HG03139 (cell line): ENCODE results near the gene POPDC2.

Experiments
- ATAC-seq: cut with Tn5 transposase; IDR thresholded peaks from one replicate; pipeline ENCODE4 v1.9.1; 2021; ENCODE audit not compliant: unreplicated experiment

POPDC2 gene

DNA sequence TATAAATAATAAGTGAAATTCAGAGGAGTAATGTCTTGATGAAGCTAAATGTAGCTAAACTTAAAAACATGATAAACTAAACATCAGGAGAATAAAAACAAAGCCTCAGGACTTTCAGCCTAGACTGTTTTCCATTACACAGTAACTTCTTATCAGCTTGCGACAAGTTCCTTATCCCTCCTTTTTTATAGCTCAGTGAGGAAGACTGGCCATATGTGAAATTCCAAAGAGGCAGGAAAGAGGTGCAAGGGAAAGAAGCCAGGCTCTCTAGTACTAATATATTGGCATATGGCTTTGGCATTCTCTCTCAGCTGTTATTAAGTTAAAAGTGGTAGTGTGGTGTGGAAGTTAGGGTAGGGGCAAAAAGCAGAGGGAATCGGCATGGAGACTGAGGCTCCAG, 12.4 kb upstream of the POPDC2 start:
- ATAC-seq: no peak

DNA sequence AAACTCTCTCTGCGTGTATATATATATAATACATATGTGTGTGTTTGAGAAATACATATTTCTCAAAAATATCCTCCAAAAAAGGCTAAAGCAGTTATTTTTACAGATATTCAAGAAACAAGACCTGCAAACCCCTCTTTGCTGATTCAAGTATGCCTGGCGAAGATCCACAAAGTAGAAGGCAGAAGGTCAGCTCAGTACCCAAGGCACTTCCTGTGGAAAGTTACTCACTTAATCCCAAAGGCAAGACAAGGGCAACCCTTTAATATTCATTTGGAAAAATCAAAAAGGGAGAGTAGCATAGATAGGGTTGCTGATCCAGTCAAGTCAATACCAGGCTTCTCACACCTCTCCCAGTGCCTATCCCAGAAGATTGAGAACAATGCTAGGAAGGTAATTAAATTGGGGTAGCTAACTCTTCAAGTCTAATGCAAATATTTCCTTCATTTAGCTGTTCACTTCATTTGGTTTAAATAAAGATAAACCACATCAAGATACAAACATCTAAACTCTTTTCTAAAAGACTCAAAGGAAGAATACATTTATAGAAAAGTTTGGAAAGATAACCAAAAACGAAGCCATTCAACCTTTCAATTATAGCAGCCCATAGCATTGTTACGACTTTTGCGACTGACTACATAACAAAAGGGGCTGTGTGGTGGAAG, 9.6 kb upstream of the POPDC2 start:
- no peak for ATAC-seq

DNA sequence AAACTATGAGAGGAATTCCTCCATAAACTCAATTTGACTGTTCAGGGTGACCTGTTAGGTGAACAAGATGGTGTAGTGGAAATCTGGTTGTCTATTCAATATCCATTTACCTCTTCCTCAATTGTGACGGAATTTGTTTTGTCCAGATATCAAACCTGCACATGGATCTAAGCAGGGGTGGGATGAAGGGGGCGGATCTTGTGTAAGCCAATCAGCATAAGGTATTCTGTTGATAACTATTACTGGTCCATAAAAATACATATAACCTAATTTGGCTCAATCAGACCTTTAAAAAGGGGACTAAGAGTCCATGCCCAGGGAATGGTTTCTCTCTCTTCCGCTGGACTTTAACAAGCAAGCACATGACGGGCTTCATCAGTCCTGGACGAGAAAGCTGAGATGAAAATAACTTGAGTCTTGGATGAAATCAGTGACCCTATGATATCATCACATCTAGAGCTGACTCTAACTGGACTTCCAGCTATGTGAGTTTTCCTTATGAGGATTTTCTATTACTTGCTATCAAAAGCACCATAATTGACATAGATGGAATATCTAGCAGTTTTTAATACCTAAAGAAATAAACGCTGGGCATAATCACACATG, 5.7 kb upstream of the POPDC2 start:
- ATAC-seq: no peak

DNA sequence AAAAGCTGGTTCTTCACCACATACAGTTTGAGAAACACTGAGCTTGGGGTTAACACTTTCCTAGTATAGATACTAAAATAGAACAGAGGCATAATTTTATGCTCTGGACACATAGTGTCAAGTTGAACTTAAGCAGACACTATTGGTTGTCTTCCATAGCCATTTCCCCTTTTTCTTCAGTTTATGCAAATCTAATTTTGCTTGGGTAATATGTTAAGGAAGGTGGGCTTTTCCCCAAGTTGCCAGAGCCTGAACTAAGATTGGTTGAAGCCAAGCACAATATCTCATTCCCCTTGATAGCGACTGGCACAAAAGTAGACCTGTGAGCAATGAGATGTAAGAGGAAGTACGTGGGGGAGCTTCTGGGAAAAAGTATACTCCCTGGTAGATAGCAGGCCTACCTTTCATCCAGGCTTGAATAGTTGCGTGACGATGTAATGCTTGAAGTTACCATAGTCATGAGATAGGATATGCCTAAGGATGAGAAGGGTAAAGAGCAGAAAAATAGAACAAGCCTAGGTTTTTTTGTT, 4.5 kb upstream of the POPDC2 start:
- ATAC-seq: no peak

DNA sequence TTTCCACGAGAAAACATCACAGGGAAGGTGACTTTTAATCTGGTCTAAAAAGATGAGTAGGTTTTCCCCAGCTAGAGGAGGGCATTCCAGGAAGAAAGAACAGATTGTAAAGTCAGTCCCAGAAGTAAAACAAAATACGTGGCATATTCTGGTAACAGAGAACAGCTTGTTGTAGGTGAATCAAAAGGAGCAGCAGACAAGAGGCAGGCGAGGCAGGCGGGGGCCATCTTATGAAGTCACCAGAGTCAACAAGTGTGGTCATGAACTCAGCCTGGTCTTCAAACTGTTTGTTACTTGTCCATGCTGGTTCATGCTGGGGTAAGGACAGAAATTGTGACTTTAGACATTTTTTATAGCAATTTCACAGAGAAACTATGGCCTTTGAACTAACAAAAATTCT, 4.0 kb upstream of the POPDC2 start:
- ATAC-seq: no peak

DNA sequence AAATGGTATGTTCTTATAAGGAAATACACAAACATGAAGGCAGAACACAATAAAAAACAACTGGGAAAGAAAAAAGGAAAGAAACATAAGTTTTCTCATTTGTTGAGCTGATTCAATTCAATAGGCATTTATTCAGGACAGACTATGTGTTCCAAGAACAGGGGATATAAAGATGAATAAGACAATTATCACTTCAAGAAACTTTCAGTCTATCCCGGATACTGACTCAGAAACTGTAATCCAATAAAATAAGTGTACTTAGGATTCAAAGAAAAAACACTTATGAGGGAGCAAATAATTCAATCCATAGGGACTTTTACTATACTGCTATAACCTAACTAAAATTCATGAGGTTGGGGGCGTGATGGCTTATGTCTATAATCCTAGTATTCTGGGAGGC, 3.5 kb upstream of the POPDC2 start:
- ATAC-seq: no peak

DNA sequence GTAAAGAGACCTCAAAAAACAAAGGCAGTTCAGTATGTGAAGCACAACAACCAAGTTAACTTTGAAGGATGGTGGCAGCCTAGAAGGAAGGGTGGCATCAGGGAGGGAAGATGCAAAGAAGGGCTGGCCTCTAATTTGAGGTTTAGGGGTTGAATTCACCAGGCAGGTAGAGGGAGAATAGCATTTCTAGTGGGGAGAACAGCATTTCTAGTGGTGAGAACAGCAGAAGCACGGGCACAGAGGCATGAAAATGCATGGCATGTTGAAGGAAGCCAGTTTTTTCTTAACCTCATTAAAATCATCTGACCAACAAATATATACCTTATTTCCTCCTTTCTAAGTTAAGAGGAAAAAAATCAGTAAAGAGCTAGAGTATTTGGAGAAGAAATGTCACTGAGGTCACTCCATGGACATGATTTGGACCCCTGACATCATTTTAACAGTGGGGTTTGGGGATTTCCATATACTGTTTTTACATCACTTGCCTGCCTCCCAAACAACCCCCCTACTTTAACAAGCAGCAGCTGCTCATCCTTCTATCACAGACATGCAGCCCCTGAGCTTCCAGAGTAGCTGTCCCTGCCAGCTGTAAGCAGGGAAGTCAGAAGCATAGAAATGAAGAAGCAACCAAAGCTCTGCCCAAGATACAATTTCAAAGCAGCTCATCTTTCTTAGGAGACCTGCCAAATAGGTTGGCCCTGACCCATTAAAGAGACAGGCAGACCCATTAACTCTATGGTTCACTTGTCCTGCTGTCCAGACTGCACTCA, 2.4 kb upstream of the POPDC2 start:
- ATAC-seq: no peak

DNA sequence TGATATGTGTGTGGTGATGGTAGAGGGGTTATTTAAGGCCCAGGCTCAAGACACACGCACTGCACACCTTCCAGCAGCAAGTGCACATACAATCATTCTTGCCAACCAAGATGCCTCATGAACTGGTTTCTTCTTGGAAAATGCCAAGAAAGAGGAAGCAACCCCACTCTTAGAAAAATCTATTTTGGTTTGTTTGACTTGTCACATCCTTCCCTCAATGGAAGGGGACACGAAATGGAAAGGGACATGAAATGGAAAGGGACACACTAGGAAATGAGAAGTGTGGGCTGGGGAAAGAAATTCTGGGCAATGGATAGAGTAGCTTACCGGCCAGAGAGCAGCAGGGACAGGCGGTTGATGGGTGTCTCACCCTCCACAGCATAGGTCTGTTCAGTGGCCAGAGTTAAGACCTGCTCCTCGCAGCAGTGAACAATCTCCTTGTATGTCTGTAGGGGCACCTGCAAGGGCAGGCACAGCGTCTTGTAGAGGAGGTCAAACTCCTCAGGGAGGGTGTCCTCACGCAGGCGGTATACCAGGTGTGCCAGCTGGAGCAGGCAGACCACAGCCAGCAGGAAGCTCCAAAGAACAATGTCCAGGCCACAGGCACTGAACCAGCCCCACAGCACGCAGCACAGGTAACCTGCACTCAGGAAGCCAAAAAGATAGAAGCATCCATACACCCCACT, 640 bp downstream of the POPDC2 start:
- ATAC-seq: no peak

DNA sequence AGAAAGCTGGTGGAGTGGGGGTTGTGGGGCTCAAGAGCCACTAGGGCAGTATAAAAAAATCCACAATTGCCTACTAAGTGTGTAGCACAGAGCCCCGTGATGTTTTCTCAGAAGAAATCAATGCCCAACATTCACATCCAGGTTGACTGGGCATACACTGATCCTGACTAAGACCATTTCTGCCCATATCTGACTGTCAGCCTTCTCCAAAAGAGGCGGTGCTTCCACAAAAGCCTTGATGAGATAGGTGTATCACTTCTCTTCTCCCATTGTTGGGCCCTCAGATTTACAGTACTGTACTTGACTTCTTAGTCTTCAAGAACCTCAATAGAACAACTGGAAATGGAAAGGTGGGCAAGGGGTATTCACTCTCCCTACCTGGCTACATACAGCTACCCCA, 1.4 kb downstream of the POPDC2 start:
- no peak for ATAC-seq

DNA sequence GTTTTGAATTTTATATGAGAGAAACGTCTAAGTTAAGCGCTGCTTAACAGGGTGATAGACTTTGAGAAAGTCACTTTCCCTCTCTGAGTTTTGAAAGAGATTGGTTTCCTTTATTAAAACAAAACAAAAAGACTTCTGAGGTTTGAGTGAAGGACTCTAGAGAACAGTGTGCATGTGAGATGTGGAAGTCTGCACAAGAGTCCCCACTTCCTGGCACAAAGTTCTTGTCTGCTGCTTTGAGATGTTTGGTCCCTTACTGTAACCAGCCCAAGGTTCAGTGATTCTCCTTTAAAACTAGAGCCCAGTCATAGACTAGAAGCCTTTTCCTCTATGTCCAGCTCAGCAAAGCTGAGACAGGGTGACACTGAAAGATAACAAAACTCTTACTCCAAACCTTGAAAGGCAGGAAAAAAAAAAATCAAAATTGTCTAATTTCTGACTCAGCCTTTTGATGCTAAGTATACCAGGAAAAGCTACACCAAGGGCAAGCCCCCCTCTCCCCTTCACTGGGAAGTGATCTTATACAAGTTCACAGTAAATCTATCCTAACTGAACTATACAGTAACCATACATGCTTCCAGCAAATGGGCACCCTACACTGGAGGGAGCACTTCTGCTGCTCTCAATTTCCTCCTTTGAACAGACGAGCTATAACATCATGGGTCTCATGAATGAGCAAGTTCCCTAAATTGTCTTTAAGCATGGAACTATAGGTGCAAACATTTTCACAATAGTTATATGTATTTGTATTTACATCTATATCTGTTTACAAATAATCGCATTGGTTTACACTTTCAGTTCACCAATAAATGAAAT, 2.3 kb downstream of the POPDC2 start:
- no peak for ATAC-seq

DNA sequence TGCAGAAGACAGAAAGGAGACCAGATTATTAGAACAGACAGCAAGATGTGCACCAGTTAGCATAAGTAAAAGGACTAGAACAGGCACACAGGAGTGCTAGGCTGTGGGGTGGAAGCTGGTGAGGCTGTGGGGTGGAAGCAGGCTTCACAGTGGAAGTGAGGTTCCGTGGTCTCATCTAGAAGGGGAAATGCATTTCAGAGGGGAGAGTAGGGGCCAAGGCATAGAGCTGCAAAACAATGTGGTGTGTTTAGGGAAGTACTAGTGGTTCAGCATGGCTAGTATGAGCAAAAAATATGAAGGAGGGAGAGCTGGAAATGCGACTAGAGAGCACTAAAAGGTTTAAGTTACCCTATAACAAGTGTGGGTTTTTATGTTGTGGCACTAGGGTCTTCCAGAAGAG, 6.5 kb downstream of the POPDC2 start:
- no peak for ATAC-seq

DNA sequence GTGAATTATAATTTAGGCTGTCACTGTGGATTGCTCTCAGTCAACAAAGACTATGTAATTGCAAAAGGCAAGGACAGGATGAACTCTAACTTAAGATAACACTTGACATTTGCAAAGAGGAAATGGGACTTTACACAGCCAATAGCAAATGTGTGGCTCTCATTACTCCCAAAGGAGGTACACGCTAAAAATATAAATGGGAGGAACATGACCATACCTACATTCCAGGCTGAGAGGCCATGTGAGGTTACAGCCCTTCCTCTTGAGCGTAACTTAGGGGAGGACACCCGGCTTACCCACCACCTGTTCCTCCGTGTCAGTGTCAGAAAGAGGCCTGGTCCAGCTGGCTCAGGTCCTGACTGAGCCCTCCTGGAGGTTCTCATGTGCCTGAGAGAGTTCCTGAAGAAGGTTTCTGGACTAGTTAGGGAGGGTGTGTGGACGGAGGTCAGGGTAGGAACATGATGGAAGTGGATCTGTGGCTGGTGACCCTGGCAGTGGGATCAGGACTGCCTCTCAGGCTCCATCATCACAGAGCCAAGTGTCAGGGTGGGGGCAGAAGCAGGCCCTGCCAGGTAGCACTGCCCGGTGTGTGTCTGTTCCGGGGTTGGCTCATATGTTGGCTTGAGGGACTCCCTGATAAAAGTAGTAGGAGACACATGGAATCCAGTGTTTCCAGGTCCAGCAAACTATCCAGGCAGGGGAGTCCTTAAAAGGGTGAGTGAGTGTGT, 7.9 kb downstream of the POPDC2 start:
- ATAC-seq: no peak

DNA sequence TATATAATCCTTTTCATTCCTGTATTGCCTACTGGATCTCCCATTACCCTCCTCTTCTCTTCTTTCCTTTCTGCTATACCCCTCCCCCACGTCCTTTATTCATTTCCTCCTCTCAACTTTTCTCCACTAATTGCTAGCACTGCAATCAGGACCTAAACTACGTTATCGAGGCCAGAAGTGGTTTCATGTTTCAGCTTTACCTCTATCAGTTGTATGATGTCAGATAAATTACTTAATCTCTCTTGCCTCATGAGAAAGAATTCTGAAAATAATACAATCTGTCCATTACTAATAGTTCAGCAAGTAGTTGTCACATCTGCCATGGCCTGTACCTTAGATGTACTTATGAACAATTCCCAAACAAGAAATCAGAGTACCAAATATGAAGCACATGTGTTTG, 10.6 kb downstream of the POPDC2 start:
- ATAC-seq: no peak

DNA sequence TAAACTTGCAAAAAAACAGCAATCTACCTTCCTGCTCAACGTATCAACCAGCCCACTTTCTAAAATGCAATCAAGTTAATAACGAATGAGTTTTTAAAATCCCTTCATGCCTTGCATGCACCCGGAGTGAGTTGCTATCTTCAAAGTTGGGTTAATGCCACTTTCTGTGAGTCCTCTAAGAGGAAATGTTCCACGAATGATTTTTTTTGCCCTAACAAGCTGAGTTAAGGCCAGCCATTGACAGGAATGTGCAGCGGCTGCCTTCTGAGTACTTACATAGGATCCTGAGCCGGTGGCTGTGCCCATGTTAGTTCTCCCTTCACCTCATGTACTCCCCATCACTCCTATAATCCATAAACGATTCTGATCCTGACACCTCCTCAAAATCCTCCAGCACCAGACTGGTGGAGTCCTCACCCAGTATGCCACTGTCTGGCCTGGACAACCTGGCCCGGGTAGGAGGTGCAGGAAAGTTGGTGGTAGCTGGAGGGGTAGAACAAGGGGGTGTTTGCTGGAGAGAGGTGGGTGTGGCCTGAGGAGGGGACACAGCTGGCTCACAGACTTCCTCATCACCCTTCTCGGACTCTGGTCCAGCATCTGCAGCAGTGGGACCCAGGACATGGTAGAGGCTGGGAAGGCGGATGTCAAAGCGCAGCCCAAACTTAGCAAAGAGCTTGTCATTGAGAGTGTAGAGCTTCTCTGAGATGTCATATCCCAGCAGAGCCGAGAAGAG, 12.4 kb downstream of the POPDC2 start:
- ATAC-seq: no peak

DNA sequence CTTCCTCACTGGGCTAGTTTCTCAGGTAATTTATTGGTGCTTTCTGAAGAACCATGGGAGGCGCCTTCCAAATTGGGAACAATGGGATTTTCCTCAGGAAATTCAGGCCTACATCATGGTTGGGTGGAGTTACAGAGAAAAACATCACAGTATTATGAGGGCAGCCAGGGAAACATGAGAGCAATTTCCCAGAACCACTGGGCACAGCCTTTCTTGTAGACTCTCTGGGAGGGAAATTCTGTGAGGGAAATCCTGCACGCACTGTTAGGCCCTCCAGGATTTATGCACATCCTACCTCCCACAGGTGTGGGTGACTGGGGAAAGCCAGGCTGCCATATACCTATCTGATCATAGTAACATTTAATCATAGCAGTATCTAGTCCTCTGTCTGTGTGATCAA, 13.2 kb downstream of the POPDC2 start:
- no peak for ATAC-seq

DNA sequence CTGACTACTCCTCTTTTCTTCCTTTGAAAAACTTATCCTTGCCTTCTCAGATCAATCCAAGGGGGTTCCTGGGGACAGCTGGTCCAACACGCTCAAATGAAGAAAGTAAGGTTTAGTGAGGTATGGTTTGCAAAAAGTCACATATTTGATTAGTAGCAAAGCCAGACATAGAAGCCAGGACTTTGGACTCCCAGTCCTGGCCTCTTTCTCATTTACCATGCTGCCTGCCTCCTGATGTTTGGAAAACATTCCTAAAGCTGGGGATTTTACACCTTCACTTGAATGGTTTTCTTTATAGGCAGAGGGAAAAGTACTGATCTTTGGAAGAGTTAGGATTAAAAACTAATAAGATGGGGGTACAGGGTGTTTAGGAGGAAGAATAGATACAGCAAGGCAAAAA, 14.6 kb downstream of the POPDC2 start:
- ATAC-seq: no peak

DNA sequence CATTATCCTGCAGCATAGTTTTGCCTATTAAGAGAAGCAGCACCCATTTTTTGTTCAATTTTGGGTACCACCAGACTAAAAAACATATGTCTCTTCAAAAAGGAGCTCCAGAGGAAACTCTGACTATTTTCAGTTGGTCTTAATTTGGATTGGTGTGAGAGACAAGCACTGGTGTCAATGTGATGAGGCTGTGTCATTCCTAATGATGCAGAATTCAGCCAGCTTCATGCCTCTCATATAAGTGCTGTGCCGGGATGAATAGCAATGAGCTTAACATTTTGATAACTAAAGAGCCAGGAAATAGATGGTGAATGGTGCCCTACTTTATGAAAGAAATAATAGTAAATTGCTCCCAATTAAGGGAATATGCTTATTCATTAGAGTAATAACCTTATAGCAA, 15.9 kb downstream of the POPDC2 start:
- ATAC-seq: no peak

DNA sequence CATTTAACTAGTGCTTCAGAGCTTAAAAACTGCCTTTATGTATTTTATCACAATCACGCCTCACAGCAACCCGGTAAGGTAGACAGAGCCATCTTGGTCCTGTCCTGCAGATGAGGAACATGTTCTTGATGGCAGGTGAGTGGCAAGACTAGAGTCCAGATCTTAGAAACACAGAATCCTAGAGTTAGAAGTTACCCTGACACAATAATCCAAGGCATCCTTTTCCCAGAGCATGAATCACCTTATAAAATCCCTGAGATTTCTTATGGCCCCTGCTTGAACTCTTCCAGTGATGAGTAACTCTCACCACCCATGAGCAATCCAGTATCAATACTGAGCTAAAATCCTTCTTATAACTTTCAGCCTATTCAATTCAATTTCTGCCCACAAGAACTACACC, 16.9 kb downstream of the POPDC2 start:
- no peak for ATAC-seq

DNA sequence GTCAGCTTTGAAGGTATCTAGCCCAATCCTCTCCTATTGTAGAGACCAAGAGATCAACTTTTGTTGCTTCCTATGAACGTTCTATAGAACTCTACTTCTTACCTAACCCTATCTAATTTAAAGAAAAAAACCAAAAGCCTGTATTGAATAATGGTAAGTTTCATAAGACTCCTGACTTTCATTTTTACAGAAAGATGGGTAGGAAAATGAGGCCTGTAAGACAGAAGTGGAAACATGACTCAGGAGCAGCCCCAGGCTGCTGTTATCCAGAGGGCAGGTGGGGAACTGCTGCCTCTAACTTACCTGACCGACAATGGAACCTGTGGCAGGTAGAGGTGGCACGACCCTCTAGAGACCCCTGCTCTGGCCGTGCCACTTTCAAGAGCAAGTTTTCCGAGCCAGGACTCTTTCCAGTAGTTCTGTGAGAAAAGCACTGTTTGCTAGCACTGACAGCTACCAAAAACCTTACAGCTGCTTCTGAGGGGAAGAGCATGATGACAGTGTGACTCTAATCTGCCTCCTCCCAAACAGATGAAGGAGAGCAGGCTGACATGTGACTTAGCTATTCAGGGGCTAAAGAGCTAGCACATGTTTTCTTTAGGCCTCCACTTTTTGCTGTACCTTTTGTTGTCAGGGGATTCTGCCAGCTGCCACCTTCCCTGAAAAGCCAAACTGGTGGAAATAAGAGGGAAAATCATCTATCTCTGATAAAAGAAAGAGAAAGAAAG, 17.5 kb downstream of the POPDC2 start:
- ATAC-seq: no peak
